CD8-positive, alpha-beta memory T cell (primary cell): ENCODE results near the gene NRL. TPM values are rescaled to one million over a fixed set of nuclear protein-coding genes. Genes with fewer than 3 reads are reported as not detected.
A peak's percentile ranks its signal among the peaks of the same experiment; 100 is the strongest.

Source experiments
- CTCF ChIA-PET: fragments of 350-600 bp; sonication (Branson Sonifier 250); formaldehyde crosslinking; loops from one replicate; lab custom pipeline; 2021; ENCODE audit warnings: antibody characterized with exemption; lab: Charles Lee
- POLR2A ChIA-PET: fragments of 350-600 bp; sonication (Branson Sonifier 250); formaldehyde crosslinking; loops from one replicate; lab custom pipeline; 2021; ENCODE audit warnings: antibody characterized with exemption; lab: Charles Lee
- DNase-seq, 5 donors: peaks; one replicate each; pipeline versions ENCODE4 v3.0.0 to v3.0.0-alpha.2; 2020 to 2022; ENCODE audit warnings: mixed read lengths in 1 of 5
- H3K27ac ChIP-seq: one replicate; pipeline ENCODE4 v1.7.0; 2013; ENCODE audit warnings: low read depth, mild to moderate bottlenecking, low read length, moderate library complexity
- H3K27me3 ChIP-seq: 2 replicates; pipeline ENCODE4 v1.7.0; 2013; ENCODE audit warnings: low read length, mild to moderate bottlenecking; ENCODE audit not compliant: insufficient read depth, poor library complexity, severe bottlenecking
- H3K36me3 ChIP-seq: 2 replicates; pipeline ENCODE4 v1.7.0; 2013; ENCODE audit warnings: mild to moderate bottlenecking, low read length, moderate library complexity; ENCODE audit not compliant: insufficient read depth
- H3K4me1 ChIP-seq: 2 replicates; pipeline ENCODE4 v1.7.0; 2013; ENCODE audit warnings: mild to moderate bottlenecking, low read length, moderate library complexity; ENCODE audit not compliant: insufficient read depth
- H3K4me3 ChIP-seq: 2 replicates; pipeline ENCODE4 v1.7.0; 2013; ENCODE audit warnings: mild to moderate bottlenecking, low read length
- H3K9me3 ChIP-seq: 2 replicates; pipeline ENCODE4 v1.7.0; 2013; ENCODE audit warnings: mild to moderate bottlenecking, low read length
- H3K27ac Mint-ChIP-seq, 8 donors: one replicate each; pipeline ENCODE4 v1.8.0; 2020 to 2021; ENCODE audit warnings: mixed read lengths in 8 of 8, mild to moderate bottlenecking in 6 of 8, inconsistent platforms in 3 of 8, moderate library complexity in 3 of 8
- H3K27me3 Mint-ChIP-seq, 2 donors: one replicate each; pipeline ENCODE4 v1.8.0; 2020 to 2021; ENCODE audit warnings: mixed read lengths in 2 of 2, mild to moderate bottlenecking in 1 of 2, moderate library complexity in 1 of 2
- H3K36me3 Mint-ChIP-seq, 3 donors: one replicate each; pipeline ENCODE4 v1.8.0; 2020 to 2021; ENCODE audit warnings: mixed read lengths in 3 of 3, inconsistent platforms in 1 of 3, mild to moderate bottlenecking in 1 of 3
- H3K4me1 Mint-ChIP-seq, 3 donors: one replicate each; pipeline ENCODE4 v1.8.0; 2020 to 2021; ENCODE audit warnings: mixed read lengths in 3 of 3, inconsistent platforms in 1 of 3, mild to moderate bottlenecking in 1 of 3
- H3K4me3 Mint-ChIP-seq, 7 donors: one replicate each; pipeline ENCODE4 v1.8.0; 2020 to 2021; ENCODE audit warnings: mixed read lengths in 7 of 7, mild to moderate bottlenecking in 6 of 7, moderate library complexity in 4 of 7, inconsistent platforms in 2 of 7
- H3K9me3 Mint-ChIP-seq, 5 donors: one replicate each; pipeline ENCODE4 v1.8.0; 2020 to 2022; ENCODE audit warnings: mixed read lengths in 5 of 5, mild to moderate bottlenecking in 3 of 5, moderate library complexity in 2 of 5, inconsistent platforms in 1 of 5
- polyA plus RNA-seq: library from polyadenylated mRNA; unstranded; fragments of 300-500 nt; fragmentation: Illumina TruSeq; gene quantifications from one replicate; pipeline ENCODE4 v1.2.3, GENCODE V29; 2021
- total RNA-seq, 2 experiments: library from RNA; stranded (reverse); gene quantifications; one replicate each; pipeline ENCODE4 v1.2.3, GENCODE V29; 2021

Gene NRL
- total and polyA plus RNA-seq, 3 experiments from 2014 or later = 1.5 to 1.6 (median 1.5) TPM

GRCh38 chr14:24131549-24131966, 16.8 kb upstream of the NRL start:
- Mint-ChIP-seq H3K27me3 (no peaks in the 10 kb centered on the region), H3K4me3 (peak overlapping the region in 1 of 7 donors; percentile 21), H3K9me3 (peaks cover 0 to 2% (median 0%) of the 10 kb centered on the region in 5 donors), H3K27ac (peak overlapping the region in 4 of 8 donors; percentile 47 to 95 (median 49)), H3K4me1 (peaks cover 24 to 28% (median 25%) of the 10 kb centered on the region in 3 donors), H3K36me3 (peaks cover 0 to 6% (median 0%) of the 10 kb centered on the region in 3 donors)
- no peaks in the 10 kb centered on the region for H3K27me3 ChIP-seq
- H3K4me3 ChIP-seq = no peak overlapping the region
- no peak overlapping the region for H3K27ac ChIP-seq
- H3K4me1 ChIP-seq = peaks cover 24% of the 10 kb centered on the region
- no peak for DNase-seq
- ChIA-PET POLR2A (interaction anchor here (1.1 kb wide), 1 partner anchor 15 kb away, joined by 4 read pairs; no protein-coding TSS in a partner anchor), CTCF (interaction anchor here (1.6 kb wide), 1 partner anchor 16 kb away, joined by 7 read pairs; the partner anchor contains the start of gene NRL)
- no peaks in the 10 kb centered on the region for H3K9me3 ChIP-seq
- H3K36me3 ChIP-seq = no peaks in the 10 kb centered on the region

- H3K27me3 Mint-ChIP-seq = no peaks in the 10 kb centered on the region
- peak overlapping the region in 3 of 8 donors; percentile 21 to 70 (median 27) for H3K27ac Mint-ChIP-seq
- H3K36me3 Mint-ChIP-seq = peaks cover 0 to 5% (median 0%) of the 10 kb centered on the region in 3 donors
- ChIA-PET POLR2A (no interaction called here), CTCF (no interaction called here)
- no peak overlapping the region for H3K4me3 Mint-ChIP-seq
- H3K4me3 ChIP-seq = no peak overlapping the region
- H3K4me1 ChIP-seq = peaks cover 23% of the 10 kb centered on the region
- no peaks in the 10 kb centered on the region for H3K9me3 ChIP-seq
- peaks cover 0 to 2% (median 0%) of the 10 kb centered on the region in 5 donors for H3K9me3 Mint-ChIP-seq
- H3K27ac ChIP-seq = no peak overlapping the region
- DNase-seq = no peak
- H3K36me3 ChIP-seq = no peaks in the 10 kb centered on the region
- no peaks in the 10 kb centered on the region for H3K27me3 ChIP-seq
- H3K4me1 Mint-ChIP-seq = peaks cover 23 to 26% (median 23%) of the 10 kb centered on the region in 3 donors
Measured at GRCh38 chr14:24130717-24131548, 16.2 kb upstream of the NRL start.

- Histone ChIP-seq H3K27me3 (no peaks in the 10 kb centered on the region), H3K4me3 (no peak within 1 kb of the TSS), H3K36me3 (no peaks in the 10 kb centered on the region), H3K4me1 (peaks cover 20% of the 10 kb centered on the region), H3K27ac (no peak within 1 kb of the TSS), H3K9me3 (no peaks in the 10 kb centered on the region)
- CTCF ChIA-PET = interaction anchor here (0.6 to 1.2 kb wide), 2 partner anchors 22 to 30 kb away, joined by 3 to 6 read pairs; partner anchors contain the start of gene IRF9
- DNase-seq = no peak
- Mint-ChIP-seq H3K36me3 (peaks cover 0 to 4% (median 0%) of the 10 kb centered on the region in 3 donors), H3K9me3 (no peaks in the 10 kb centered on the region), H3K27ac (peak within 1 kb of the TSS in 3 of 8 donors; percentile 21 to 70 (median 27)), H3K4me1 (peaks cover 19 to 23% (median 20%) of the 10 kb centered on the region in 3 donors), H3K27me3 (no peaks in the 10 kb centered on the region), H3K4me3 (no peak within 1 kb of the TSS)
- POLR2A ChIA-PET = no interaction called here
Measured at GRCh38 chr14:24130380-24130716, 15.6 kb upstream of the NRL start, which contains the start of gene FITM1. Gene FITM1 (plus strand): TSS chr14:24130659. CDS start chr14:24131564, 905 bp downstream.

- H3K4me1 ChIP-seq = peaks cover 16% of the 10 kb centered on the region
- H3K36me3 Mint-ChIP-seq = peaks cover 0 to 9% (median 2%) of the 10 kb centered on the region in 3 donors
- no peak overlapping the region for H3K4me3 ChIP-seq
- no peak overlapping the region for H3K4me3 Mint-ChIP-seq
- DNase-seq = no peak
- peaks cover 15 to 19% (median 16%) of the 10 kb centered on the region in 3 donors for H3K4me1 Mint-ChIP-seq
- no peaks in the 10 kb centered on the region for H3K9me3 Mint-ChIP-seq
- H3K27ac Mint-ChIP-seq = peak overlapping the region in 1 of 8 donors; percentile 33
- H3K27me3 ChIP-seq = no peaks in the 10 kb centered on the region
- ChIA-PET POLR2A (interaction anchor here (0.6 to 1.0 kb wide), 2 partner anchors 17 to 563 kb away, joined by 3 to 4 read pairs; partner anchors contain the start of gene PSME2), CTCF (interaction anchor here (0.6 to 1.3 kb wide), 3 partner anchors 12 to 1557 kb away, joined by 3 to 6 read pairs (median 3); partner anchors contain the start of genes EMC9 and IRF9)
- no peak overlapping the region for H3K27ac ChIP-seq
- no peaks in the 10 kb centered on the region for H3K36me3 ChIP-seq
- H3K9me3 ChIP-seq = no peaks in the 10 kb centered on the region
- H3K27me3 Mint-ChIP-seq = no peaks in the 10 kb centered on the region
Measured at GRCh38 chr14:24129410-24129998, 14.8 kb upstream of the NRL start.

DNA sequence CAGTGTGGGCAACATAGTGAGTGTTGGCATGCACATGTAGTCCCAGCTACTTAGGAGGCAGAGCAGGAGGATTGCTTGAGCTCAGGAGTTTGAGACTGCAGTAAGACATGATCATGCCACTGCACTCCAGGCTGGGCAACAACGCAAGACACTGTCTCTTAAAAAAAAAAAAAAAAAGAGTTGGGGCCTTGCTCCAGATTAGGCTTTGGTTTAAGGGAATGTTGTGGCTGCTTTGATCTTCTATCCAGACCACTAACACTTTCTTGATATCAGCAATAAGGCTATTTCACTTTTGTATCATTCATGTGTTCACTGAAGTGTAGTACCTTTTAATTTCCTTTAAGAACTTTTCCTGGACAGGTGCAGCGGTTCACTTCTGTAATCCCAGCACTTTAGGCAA, 12.9 kb upstream of the NRL start:
- Mint-ChIP-seq H3K4me3 (no peak overlapping the region), H3K27me3 (no peaks in the 10 kb centered on the region), H3K9me3 (no peaks in the 10 kb centered on the region), H3K36me3 (peaks cover 0 to 27% (median 5%) of the 10 kb centered on the region in 3 donors), H3K27ac (peak overlapping the region in 1 of 8 donors; percentile 21), H3K4me1 (peaks cover 11 to 15% (median 11%) of the 10 kb centered on the region in 3 donors)
- H3K27ac ChIP-seq = no peak overlapping the region
- POLR2A ChIA-PET = interaction anchor here (0.5 to 0.9 kb wide), 3 partner anchors 8 to 25 kb away, joined by 4 to 5 read pairs (median 4); partner anchors contain the start of gene PSME1
- H3K9me3 ChIP-seq = no peaks in the 10 kb centered on the region
- no peaks in the 10 kb centered on the region for H3K27me3 ChIP-seq
- CTCF ChIA-PET = interaction anchor here (1.5 to 3.3 kb wide), 4 partner anchors 8 to 33 kb away, joined by 4 to 11 read pairs (median 5); partner anchors contain the start of genes IRF9 and PSME1
- H3K36me3 ChIP-seq = peaks cover 14% of the 10 kb centered on the region
- peaks cover 11% of the 10 kb centered on the region for H3K4me1 ChIP-seq
- DNase-seq = no peak
- no peak overlapping the region for H3K4me3 ChIP-seq

DNA sequence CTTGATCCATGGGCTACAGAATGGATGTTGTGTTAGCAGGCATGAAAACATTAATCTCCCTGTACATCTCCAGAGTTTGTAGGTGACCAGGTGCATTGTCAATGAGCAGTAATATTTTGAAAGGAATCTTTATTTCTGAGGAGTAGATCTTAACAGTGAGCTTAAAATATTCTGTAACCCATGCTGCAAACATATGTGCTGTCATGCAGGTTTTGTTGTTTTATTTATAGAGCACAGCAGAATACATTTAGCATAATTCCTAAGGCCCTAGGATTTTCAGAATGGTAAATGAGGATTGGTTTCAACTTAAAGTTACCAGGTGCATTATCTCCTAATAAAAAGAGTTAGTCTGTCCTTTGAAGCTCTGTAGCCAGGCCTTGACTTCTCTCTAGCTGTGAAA, 12.2 kb upstream of the NRL start:
- peaks cover 17% of the 10 kb centered on the region for H3K36me3 ChIP-seq
- Mint-ChIP-seq H3K9me3 (no peaks in the 10 kb centered on the region), H3K4me1 (peaks cover 4 to 7% (median 7%) of the 10 kb centered on the region in 3 donors), H3K4me3 (no peak overlapping the region), H3K27ac (no peak overlapping the region), H3K27me3 (no peaks in the 10 kb centered on the region), H3K36me3 (peaks cover 0 to 31% (median 5%) of the 10 kb centered on the region in 3 donors)
- H3K4me3 ChIP-seq = no peak overlapping the region
- no peaks in the 10 kb centered on the region for H3K9me3 ChIP-seq
- no peak for DNase-seq
- H3K27me3 ChIP-seq = no peaks in the 10 kb centered on the region
- H3K27ac ChIP-seq = no peak overlapping the region
- H3K4me1 ChIP-seq = peaks cover 4% of the 10 kb centered on the region
- POLR2A ChIA-PET = interaction anchor here (0.5 to 2.2 kb wide), 5 partner anchors 8 to 25 kb away, joined by 4 to 9 read pairs (median 5); partner anchors contain the start of gene PSME1
- CTCF ChIA-PET = interaction anchor here (1.3 to 3.3 kb wide), 4 partner anchors 9 to 34 kb away, joined by 4 to 11 read pairs (median 5); partner anchors contain the start of genes IRF9 and PSME1
